Panc1 (cell line): ENCODE measurements around the gene SELENOS.

Source experiments
- POLR2AphosphoS5 ChIP-seq: IDR thresholded peaks from 2 replicates; pipeline ENCODE4 v1.6.1; 2012; ENCODE audit warnings: mild to moderate bottlenecking, low read depth, low read length, moderate library complexity
- SIN3A ChIP-seq: IDR thresholded peaks from 2 replicates; pipeline ENCODE4 v1.6.1; 2012; ENCODE audit warnings: low read depth, mild to moderate bottlenecking, low read length, moderate library complexity, borderline replicate concordance; ENCODE audit not compliant: insufficient read depth
- TCF7L2 ChIP-seq: IDR thresholded peaks from 2 replicates; pipeline ENCODE4 v1.6.1; 2011; ENCODE audit warnings: mild to moderate bottlenecking, low read depth, low read length, inconsistent platforms
- TF ChIP-seq, protein P1 (sequence below): fragments of 450-650 bp; IDR thresholded peaks from 2 replicates; pipeline ENCODE4 v1.5.1; 2017; ENCODE audit warnings: mild to moderate bottlenecking
- TF ChIP-seq, protein P2 (sequence below), 2 experiments: IDR thresholded peaks; 2 replicates each; pipeline ENCODE4 v1.6.1; 2011 to 2012; ENCODE audit warnings: low read depth in 2 of 2, control low read depth in 1 of 2, low read length in 1 of 2, mild to moderate bottlenecking in 1 of 2, moderate library complexity in 1 of 2; ENCODE audit not compliant: insufficient read depth in 1 of 2

GRCh38 chr15:101320501-101321052, 43.3 kb upstream of the SELENOS start:
- TF ChIP-seq, protein P1, sequence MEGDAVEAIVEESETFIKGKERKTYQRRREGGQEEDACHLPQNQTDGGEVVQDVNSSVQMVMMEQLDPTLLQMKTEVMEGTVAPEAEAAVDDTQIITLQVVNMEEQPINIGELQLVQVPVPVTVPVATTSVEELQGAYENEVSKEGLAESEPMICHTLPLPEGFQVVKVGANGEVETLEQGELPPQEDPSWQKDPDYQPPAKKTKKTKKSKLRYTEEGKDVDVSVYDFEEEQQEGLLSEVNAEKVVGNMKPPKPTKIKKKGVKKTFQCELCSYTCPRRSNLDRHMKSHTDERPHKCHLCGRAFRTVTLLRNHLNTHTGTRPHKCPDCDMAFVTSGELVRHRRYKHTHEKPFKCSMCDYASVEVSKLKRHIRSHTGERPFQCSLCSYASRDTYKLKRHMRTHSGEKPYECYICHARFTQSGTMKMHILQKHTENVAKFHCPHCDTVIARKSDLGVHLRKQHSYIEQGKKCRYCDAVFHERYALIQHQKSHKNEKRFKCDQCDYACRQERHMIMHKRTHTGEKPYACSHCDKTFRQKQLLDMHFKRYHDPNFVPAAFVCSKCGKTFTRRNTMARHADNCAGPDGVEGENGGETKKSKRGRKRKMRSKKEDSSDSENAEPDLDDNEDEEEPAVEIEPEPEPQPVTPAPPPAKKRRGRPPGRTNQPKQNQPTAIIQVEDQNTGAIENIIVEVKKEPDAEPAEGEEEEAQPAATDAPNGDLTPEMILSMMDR: no peak
- TF ChIP-seq SIN3A (no peak), POLR2AphosphoS5 (no peak), TCF7L2 (no peak)
- TF ChIP-seq, protein P2, sequence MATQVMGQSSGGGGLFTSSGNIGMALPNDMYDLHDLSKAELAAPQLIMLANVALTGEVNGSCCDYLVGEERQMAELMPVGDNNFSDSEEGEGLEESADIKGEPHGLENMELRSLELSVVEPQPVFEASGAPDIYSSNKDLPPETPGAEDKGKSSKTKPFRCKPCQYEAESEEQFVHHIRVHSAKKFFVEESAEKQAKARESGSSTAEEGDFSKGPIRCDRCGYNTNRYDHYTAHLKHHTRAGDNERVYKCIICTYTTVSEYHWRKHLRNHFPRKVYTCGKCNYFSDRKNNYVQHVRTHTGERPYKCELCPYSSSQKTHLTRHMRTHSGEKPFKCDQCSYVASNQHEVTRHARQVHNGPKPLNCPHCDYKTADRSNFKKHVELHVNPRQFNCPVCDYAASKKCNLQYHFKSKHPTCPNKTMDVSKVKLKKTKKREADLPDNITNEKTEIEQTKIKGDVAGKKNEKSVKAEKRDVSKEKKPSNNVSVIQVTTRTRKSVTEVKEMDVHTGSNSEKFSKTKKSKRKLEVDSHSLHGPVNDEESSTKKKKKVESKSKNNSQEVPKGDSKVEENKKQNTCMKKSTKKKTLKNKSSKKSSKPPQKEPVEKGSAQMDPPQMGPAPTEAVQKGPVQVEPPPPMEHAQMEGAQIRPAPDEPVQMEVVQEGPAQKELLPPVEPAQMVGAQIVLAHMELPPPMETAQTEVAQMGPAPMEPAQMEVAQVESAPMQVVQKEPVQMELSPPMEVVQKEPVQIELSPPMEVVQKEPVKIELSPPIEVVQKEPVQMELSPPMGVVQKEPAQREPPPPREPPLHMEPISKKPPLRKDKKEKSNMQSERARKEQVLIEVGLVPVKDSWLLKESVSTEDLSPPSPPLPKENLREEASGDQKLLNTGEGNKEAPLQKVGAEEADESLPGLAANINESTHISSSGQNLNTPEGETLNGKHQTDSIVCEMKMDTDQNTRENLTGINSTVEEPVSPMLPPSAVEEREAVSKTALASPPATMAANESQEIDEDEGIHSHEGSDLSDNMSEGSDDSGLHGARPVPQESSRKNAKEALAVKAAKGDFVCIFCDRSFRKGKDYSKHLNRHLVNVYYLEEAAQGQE (IDR thresholded peaks at IDR 0.05; ENCODE audit: insufficient read depth in 1 of 2, low read depth in 2 of 2, low read length in 1 of 2): no peak
